GM20000 (cell line): ENCODE data around the gene TLL2.

Source experiments
- DNase-seq: peaks from one replicate; pipeline ENCODE4 v3.0.0; 2012; ENCODE audit warnings: low spot score
- TF ChIP-seq, protein P1 (sequence below): IDR thresholded peaks from 2 replicates; pipeline ENCODE4 v1.5.1; 2012; ENCODE audit warnings: mild to moderate bottlenecking, control low read depth; ENCODE audit errors: extremely low read depth, missing control alignments

Gene TLL2

DNA sequence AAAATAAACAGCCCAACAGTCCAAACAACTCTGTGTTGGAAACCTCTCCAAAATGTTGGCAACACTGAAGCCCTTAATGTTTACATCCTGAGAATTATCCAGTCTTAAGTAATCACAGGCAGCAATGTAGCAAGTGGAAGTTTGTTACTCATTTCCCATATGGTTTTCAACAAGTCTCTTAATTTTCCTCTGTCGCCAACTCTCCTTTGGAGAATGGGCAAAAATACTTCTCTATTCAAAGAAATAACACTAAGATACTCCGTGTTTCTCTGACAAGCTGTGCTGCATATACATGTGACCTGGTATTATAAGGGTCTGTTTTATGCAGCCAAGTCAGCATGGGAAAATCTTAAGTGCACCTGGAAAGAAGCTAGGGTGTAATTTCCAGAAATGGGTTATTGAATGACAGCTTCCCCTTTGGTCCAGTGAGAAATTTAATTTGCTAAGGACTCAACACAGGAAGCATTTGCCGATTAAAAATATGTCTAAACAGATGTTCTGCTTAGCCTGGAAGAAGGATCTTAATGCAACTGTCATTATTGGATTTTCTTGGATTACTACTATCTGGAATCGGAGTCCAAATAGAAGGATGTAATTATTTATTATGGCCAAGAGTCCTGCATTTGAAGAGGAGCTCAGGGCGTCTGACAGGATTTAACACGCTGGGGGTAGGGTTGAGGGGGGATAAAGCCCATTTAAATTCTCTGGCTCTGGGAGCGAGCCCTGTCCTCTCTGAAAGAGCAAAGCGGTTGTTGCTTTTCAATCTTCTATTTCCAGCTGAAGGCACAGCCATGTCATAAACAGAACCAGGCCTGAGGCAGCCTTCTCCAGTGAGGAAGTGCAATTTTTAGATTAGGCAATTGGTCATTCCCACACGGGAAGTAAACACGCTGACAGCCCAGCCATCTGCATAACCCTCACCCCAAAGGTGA, 73.1 kb downstream of the TLL2 start:
- no peak for DNase-seq
- TF ChIP-seq, protein P1, sequence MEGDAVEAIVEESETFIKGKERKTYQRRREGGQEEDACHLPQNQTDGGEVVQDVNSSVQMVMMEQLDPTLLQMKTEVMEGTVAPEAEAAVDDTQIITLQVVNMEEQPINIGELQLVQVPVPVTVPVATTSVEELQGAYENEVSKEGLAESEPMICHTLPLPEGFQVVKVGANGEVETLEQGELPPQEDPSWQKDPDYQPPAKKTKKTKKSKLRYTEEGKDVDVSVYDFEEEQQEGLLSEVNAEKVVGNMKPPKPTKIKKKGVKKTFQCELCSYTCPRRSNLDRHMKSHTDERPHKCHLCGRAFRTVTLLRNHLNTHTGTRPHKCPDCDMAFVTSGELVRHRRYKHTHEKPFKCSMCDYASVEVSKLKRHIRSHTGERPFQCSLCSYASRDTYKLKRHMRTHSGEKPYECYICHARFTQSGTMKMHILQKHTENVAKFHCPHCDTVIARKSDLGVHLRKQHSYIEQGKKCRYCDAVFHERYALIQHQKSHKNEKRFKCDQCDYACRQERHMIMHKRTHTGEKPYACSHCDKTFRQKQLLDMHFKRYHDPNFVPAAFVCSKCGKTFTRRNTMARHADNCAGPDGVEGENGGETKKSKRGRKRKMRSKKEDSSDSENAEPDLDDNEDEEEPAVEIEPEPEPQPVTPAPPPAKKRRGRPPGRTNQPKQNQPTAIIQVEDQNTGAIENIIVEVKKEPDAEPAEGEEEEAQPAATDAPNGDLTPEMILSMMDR: no peak

DNA sequence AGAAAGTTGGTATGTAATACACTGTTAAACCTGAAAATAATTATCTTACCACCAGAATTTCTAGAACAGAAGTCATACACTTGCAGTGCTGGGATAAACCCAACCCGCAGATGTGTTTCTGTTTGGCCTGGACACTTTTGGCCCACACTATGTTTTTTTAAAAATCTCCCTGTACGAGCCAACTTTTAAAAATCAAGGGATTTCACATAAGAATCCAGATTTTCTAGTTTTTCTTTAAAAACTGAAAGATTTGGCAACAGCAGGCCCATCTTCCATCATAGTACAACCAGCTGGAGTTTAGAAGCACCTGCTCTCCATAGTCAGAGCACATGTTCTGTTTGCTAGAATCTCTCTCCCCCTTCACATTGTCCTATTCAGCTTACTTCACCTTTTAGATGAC, 74.0 kb downstream of the TLL2 start:
- TF ChIP-seq, protein P1: no peak
- no peak for DNase-seq

DNA sequence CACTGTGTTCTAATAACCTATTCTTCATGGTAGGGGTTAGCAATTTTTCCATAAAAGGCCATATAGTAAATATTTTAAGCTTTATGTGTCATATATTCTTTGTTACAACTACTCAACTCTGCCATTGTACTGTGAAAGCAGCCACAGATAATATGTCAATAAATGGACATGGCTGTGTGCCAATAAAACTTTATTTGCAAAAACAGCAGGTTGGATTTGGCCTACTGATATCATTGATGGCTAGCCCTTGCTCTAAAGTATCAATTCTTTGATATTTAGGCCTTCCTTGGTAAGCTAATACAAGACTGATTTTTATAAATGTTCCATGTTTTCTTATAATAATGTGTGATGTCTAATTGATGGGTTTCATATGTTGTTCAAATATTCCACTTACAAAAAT, 77.7 kb downstream of the TLL2 start:
- DNase-seq: no peak
- TF ChIP-seq, protein P1: no peak

DNA sequence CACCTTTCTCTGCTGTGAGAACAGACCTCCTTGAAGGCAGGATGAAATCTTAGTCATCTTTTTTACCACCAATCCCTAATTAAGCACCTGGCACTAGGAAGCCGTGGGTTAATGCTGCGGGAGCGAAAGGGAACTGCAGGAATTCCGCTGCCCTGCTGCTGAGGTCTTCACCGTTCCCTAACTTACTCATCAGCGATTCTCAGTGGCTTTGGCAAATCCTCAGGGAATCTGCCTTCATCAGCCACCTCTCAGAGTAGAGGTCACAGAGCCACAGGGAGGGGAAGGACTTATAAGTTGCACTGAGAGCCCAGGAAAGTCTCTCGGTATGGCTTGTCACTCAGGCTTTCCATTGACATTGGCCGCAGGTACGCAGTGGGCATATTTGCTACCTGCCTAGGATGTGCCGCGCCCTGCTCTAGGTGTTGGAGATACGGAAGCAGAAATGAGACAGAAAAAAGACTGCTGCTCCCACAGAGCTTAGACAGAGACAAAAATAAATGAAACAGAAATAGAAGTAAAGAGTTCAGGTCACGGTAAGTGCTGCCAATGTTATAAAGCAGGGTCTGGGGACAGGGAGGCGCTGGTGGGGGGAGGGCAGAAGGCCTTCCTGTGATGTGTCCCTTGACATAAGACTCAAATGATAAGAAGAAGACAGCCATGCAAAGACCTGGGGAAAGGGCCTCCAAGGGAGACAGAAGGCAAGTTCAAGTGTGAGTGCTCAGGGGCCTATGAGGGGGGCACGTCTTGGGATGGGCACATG, 82.3 kb downstream of the TLL2 start:
- TF ChIP-seq, protein P1: no peak
- DNase-seq: no peak

DNA sequence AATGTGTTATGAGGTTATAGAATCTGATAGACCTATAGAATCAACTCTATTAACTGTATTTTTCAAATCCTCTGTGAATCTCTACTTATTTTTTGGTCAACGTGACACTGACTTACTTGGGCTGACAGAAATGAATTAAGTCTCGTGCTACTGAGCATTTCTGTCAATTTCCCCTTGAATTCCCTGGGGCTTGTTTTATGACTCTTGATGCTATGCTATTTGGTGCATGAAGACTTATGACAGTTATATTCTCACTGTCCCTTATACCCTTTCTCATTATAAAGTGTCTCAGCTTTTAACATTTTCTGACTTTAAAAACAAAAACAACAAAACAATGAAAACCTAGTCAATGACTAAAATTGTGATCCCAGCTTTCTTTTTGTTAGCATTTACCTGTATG, 86.4 kb downstream of the TLL2 start:
- TF ChIP-seq, protein P1: no peak
- DNase-seq: no peak

DNA sequence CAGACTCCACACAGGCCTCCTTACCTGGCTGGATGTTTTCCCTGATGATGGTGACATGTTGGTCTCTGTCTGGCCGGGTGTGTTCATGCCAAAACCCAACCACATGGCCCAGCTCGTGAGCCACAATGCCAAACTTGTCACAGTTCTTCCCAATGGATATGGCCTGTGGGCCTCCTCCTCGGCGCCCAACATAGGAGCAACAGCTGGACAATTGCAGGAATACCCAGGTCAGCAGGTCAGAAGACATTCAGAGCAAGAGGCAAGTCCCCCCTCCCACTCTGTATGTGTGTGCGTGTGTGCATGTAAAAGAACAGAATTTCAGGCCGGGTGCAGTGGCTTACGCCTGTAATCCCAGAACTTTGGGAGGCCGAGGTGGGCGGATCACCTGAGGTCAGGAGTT, 91.2 kb downstream of the TLL2 start:
- DNase-seq: no peak
- TF ChIP-seq, protein P1: no peak

DNA sequence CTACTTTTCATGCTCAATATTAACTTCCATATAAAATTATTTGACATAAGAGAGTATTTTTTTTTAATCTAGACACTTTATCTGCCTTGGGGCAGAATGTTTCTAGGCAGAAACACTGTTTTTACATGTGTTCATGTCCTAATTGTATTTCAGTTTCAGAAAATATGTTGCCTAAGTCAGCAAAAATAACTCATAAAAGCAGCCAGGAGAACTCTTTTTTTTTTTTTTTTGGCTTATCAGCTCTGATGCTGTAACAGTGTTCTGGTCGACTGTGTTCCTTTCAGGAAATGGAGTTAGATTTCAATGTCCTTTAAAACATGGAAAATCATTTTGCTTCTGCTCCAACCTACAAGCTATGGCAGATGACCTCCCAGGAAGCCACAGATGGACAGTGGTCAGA, 91.7 kb downstream of the TLL2 start:
- DNase-seq: no peak
- TF ChIP-seq, protein P1: no peak
